Limb (tissue), 2 donors: Measurements from ENCODE around the gene PANX1.
"Not testable (repeated sequence)": the region's sequence is repeated elsewhere in the genome, so short reads cannot be mapped to it uniquely, and the experiment has no call there.

ENCODE experiments used
- DNase-seq, 2 donors: peaks; one replicate each; pipeline ENCODE4 v3.0.0-alpha.2; 2016; ENCODE audit errors: extremely low spot score in 2 of 2

PANX1 gene

GRCh38 chr11:94149431-94150017, 20.9 kb downstream of the PANX1 start:
- peak in 1 of 2 donors; percentile 77 for DNase-seq

GRCh38 chr11:94150056-94150455, 21.4 kb downstream of the PANX1 start:
- DNase-seq = no peak

- DNase-seq = no peak
Observed at GRCh38 chr11:94150704-94151685, 22.4 kb downstream of the PANX1 start.

- no peak for DNase-seq
Observed at GRCh38 chr11:94151903-94152677, 23.4 kb downstream of the PANX1 start.

GRCh38 chr11:94152678-94153065, 24.0 kb downstream of the PANX1 start:
- DNase-seq = no peak

GRCh38 chr11:94153320-94153719, 24.7 kb downstream of the PANX1 start:
- DNase-seq = no peak

GRCh38 chr11:94154095-94154856, 25.6 kb downstream of the PANX1 start:
- DNase-seq = no peak

- not testable (repeated sequence) for DNase-seq
Observed at GRCh38 chr11:94157339-94157738, 28.7 kb downstream of the PANX1 start.

GRCh38 chr11:94168882-94169281, 40.2 kb downstream of the PANX1 start:
- no peak for DNase-seq

GRCh38 chr11:94169516-94169915, 40.9 kb downstream of the PANX1 start:
- no peak for DNase-seq

GRCh38 chr11:94169930-94170545, 41.4 kb downstream of the PANX1 start:
- DNase-seq = no peak

GRCh38 chr11:94170953-94171352, 42.3 kb downstream of the PANX1 start:
- DNase-seq = no peak

- DNase-seq = no peak
Observed at GRCh38 chr11:94171693-94172440, 43.2 kb downstream of the PANX1 start.

- no peak for DNase-seq
Observed at GRCh38 chr11:94175535-94175934, 46.9 kb downstream of the PANX1 start.

GRCh38 chr11:94178331-94178730, 49.7 kb downstream of the PANX1 start:
- DNase-seq = no peak

GRCh38 chr11:94179696-94180095, 51.1 kb downstream of the PANX1 start:
- DNase-seq = no peak

GRCh38 chr11:94181526-94181925, 52.9 kb downstream of the PANX1 start:
- no peak for DNase-seq

GRCh38 chr11:94181943-94182342, 53.3 kb downstream of the PANX1 start:
- DNase-seq = no peak

GRCh38 chr11:94183251-94183885, 54.7 kb downstream of the PANX1 start:
- no peak for DNase-seq

GRCh38 chr11:94183886-94184264, 55.2 kb downstream of the PANX1 start:
- peak in 1 of 2 donors; percentile 63 for DNase-seq
